GM18498 (cell line): Measurements from ENCODE around the gene UTS2R.
"Not testable (repeated sequence)": the region's sequence is repeated elsewhere in the genome, so short reads cannot be mapped to it uniquely, and the experiment has no call there.

ENCODE experiments used
- ATAC-seq: cut with Tn5 transposase; IDR thresholded peaks from one replicate; pipeline ENCODE4 v1.9.1; 2021; ENCODE audit warnings: mild to moderate bottlenecking, moderate library complexity; ENCODE audit not compliant: unreplicated experiment

Gene UTS2R

GRCh38 chr17:82374626-82375331 lies 3.2 kb downstream of the UTS2R start:
- ATAC-seq, result no peak

DNA sequence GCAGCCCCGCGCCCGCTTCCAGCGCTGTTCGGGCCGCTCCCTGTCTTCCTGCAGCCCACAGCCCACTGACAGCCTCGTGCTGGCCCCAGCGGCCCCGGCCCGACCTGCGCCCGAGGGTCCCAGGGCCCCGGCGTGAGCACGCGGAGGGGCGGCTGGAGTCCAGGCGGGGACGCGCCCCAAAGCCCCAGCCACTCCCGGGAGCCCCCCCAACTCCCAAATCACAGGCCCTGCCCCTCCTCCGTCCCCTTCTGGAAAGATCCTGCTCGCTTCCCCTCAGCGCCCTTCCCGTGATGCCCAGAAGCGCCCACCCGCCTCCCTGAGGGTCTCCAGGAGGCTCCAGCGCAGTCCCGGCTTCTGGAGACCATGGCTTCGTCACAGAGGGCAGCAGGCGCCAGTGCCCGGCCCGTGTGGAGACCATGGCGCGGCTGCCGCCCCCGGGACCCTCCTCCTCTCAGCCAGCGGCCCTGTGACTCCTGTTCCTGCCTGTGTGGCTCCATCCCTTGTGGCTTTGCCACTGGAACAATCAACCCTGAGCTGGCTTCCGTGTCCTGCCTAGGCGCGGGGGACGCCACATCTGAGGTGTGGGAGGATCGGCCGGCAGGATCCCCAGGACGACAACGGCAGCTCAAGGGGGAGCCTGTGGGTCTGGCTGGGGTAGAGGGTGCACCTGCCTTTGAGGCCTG lies 3.9 kb downstream of the UTS2R start:
- ATAC-seq, result no peak

- no peak for ATAC-seq
These were observed 4.6 kb downstream of the UTS2R start for GRCh38 chr17:82376042-82376730.

- ATAC-seq, result not testable (repeated sequence)
These were observed 5.7 kb downstream of the UTS2R start for GRCh38 chr17:82377294-82377693.

DNA sequence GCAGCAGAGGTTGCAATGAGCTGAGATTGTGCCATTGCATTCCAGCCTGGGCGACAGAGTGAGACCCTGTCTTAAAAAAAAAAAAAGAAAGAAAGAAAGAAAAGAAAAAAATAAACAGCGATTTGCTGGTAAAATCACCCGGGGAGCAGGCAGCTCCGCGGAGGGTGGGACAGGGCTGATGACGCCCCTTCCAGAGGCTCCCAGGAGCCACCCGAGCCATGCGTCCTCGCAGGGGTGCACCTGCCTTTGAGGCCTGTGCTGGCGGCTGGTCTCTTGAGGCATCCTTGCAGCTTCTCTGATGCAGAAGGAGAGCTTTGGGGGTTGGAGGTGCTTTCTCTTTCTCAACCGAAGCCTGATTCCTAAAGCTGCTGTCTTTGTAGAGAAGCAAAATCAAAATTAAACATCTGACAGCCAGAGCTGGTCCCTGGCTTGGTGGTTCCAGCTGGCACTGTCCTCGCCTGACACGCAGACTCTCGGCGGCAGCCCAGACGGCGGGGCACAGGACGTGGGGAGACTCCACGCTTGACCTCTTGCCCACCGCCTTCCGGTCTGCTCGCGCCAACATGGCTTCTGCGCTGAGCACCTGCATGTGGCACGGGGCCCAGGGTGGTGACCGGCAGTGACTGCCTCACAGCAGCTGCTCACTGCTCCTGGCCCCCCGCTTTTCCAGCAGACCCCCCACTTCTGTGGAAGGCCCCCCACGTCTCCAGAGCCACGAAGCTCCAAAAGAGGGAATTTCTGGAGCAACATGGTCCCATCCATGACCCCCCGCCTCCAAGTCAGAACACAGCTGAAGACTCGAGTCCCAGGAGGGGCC lies 6.6 kb downstream of the UTS2R start:
- no peak for ATAC-seq

DNA sequence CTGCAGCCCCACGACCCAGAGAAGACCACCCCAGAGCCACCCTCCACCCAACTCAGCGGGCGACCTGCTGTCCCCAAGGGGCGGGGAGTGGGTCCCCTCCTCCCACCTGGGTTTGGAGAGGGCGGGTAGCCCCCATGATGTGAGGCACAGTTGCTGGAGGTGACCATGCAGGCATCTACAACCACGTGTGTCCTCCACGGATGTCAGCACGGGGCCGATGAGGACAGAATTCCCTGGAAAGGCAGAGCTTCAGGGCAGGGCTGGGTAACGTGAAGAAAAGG lies 7.1 kb downstream of the UTS2R start:
- no peak for ATAC-seq

- ATAC-seq, result no peak
These were observed 9.5 kb downstream of the UTS2R start for GRCh38 chr17:82380860-82381702.

DNA sequence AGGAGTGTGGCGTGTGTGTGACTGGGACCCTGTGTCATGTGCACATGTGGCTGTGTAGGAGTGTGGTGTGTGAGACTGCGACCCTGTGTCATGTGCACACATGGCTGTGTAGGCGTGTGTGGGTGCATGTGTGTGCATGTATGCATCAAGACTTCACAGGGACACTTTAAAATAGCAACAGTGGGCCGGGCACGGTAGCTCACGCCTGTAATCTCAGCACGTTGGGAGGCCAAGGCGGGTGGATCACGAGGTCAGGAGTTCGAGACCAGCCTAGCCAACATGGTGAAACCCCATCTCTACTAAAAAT lies 10.1 kb downstream of the UTS2R start:
- ATAC-seq, result not testable (repeated sequence)

- not testable (repeated sequence) for ATAC-seq
These were observed 10.8 kb downstream of the UTS2R start for GRCh38 chr17:82382220-82382932.

- ATAC-seq, result no peak
These were observed 11.3 kb downstream of the UTS2R start for GRCh38 chr17:82382933-82383255.

DNA sequence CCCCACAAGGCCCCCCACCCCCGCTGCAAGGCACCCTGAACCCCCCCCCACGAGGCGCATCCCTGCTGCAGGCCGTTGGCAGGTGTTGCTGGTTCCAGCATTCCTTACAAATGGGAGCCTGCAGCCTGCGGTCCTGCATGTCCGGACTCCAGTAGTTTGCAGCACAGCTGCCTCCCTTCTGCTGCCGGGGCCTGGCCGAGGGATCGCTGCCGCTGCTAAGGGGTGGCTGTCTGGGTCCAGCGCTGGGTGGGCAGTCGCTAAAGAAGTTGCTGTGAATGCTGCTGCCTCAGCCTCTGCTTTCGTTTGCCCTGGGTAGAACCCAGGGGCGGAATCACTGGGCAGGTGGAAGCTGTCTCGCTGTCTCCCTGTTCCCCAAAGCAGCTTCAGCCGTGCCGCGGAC lies 11.8 kb downstream of the UTS2R start:
- ATAC-seq, result no peak

DNA sequence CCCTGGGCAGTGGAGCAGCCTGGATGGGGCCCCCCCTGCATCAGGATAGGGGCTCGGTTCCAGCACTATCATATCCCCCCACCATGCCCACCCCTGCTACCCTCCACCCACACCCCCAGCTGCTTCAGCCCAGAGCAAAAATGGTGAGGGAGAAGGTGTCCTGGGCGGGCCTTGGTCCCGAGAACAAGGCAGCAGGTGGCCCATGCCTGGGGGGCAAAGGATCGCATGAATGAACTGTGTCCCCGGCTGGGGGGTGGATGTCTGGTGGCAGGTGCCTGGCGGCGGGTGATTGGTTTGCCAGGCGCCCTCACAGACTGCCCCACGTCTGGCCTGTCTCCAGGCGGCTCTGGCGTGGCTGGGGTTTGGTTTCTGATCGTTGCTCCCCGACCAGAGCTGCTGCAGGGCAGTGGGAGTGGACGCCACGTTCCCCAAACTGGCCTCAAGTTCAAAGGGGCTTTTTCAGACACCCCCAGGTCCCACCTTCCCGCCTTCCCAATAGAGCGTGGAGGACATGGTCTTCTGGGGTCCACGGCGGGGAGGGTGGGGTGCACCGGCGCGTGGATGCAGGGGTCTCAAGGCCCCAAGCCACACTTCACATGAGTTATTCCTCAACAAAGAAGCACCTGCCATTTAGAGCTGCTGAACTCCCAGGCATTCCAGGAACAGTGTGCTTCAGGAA lies 12.6 kb downstream of the UTS2R start:
- ATAC-seq, result no peak

DNA sequence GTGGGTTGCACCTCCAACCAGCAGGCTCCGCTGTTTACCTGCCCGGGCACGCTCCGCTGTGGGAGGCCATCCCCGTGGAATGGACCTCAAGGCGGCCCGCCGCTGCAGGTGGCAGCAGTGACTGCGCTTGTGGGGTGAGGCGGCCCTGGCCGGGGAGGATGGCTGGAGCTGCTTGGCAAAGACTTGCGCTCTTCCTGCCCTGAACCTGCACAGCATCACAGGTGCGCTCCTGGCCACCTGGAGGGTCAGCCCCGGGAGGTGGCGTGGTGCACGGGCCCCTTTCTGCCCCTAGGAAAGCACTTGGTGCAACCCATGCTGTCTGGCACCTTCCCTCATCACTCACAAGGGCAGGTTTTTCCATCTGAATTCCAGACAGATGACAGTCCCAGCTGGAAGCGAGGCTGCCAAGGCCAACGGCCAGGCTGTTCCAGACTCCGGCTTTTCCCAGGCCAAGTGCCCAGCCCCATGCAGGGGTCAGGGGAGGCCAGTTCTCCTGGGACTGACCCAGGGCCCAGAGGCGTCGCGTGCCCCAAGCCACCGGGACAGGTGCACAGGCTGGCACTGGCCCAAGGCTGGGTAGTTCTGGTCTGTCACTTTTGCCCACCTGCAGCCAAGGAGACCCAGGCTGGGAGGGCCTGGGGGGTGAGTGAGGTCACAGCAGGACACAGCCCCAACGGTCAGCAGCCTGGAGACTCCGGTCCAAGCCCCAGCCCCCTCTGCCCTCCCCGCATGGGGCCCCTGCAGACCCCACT lies 13.3 kb downstream of the UTS2R start:
- no peak for ATAC-seq

- ATAC-seq, result no peak
These were observed 14.1 kb downstream of the UTS2R start for GRCh38 chr17:82385559-82386254.

- no peak for ATAC-seq
These were observed 14.8 kb downstream of the UTS2R start for GRCh38 chr17:82386255-82386831.

- ATAC-seq, result no peak
These were observed 15.5 kb downstream of the UTS2R start for GRCh38 chr17:82386881-82387704.

GRCh38 chr17:82387705-82388106 lies 16.1 kb downstream of the UTS2R start:
- no peak for ATAC-seq
